Central memory CD8-positive, alpha-beta T cell (primary cell): ENCODE data around the gene SYNPO2.

Experiments
- ATAC-seq: fragments of 150-1000 bp; cut with Tn5 transposase; replicated peaks from 2 replicates; pipeline ENCODE4 v1.10.0; 2022; ENCODE audit warnings: mild to moderate bottlenecking, moderate FRiP score, moderate number of reproducible peaks; ENCODE audit not compliant: poor library complexity, severe bottlenecking; ENCODE audit errors: extremely low read depth
- DNase-seq, 2 donors: peaks; one replicate each; pipeline ENCODE4 v3.0.0; 2021; ENCODE audit warnings: low spot score in 2 of 2
- H3K27ac Mint-ChIP-seq: one replicate; pipeline ENCODE4 v1.8.0; 2022; ENCODE audit warnings: low read depth, mild to moderate bottlenecking, moderate library complexity, mixed read lengths
- H3K27me3 Mint-ChIP-seq: one replicate; pipeline ENCODE4 v1.8.0; 2022; ENCODE audit warnings: mixed read lengths
- H3K36me3 Mint-ChIP-seq: one replicate; pipeline ENCODE4 v1.8.0; 2022; ENCODE audit warnings: mild to moderate bottlenecking, moderate library complexity, mixed read lengths; ENCODE audit not compliant: insufficient read depth
- H3K4me1 Mint-ChIP-seq: one replicate; pipeline ENCODE4 v1.8.0; 2022; ENCODE audit warnings: mixed read lengths
- H3K4me3 Mint-ChIP-seq: one replicate; pipeline ENCODE4 v1.8.0; 2022; ENCODE audit warnings: mild to moderate bottlenecking, moderate library complexity, mixed read lengths
- H3K9me3 Mint-ChIP-seq: one replicate; pipeline ENCODE4 v1.8.0; 2022; ENCODE audit warnings: mixed read lengths

Gene SYNPO2

GRCh38 chr4:118888666-118889311 is at the start of gene SYNPO2:
Gene SYNPO2, plus strand, starts transcription at chr4:118888854. Its CDS starts 183 bp downstream, at chr4:118889037.
- ATAC-seq (peak; percentile 58), DNase-seq (no peak)
- Mint-ChIP-seq H3K9me3 (no peaks in the 10 kb centered on the region), H3K4me1 (peaks cover 16% of the 10 kb centered on the region), H3K27ac (no peak within 1 kb of the TSS), H3K27me3 (peaks cover 60% of the 10 kb centered on the region), H3K4me3 (peak within 1 kb of the TSS; percentile 71), H3K36me3 (peaks cover 2% of the 10 kb centered on the region)

GRCh38 chr4:118839221-118839927 is 49.3 kb upstream of the SYNPO2 start:
- H3K36me3 Mint-ChIP-seq, result peaks cover 8% of the 10 kb centered on the region
- no peak overlapping the region for H3K27ac Mint-ChIP-seq
- H3K9me3 Mint-ChIP-seq, result no peaks in the 10 kb centered on the region
- no peak for DNase-seq
- peaks cover 14% of the 10 kb centered on the region for H3K4me1 Mint-ChIP-seq
- no peaks in the 10 kb centered on the region for H3K27me3 Mint-ChIP-seq
- ATAC-seq, result no peak
- no peak overlapping the region for H3K4me3 Mint-ChIP-seq

GRCh38 chr4:118842055-118842454 is 46.6 kb upstream of the SYNPO2 start:
- no peak for DNase-seq
- H3K36me3 Mint-ChIP-seq, result peaks cover 2% of the 10 kb centered on the region
- no peak for ATAC-seq
- no peak overlapping the region for H3K27ac Mint-ChIP-seq
- no peak overlapping the region for H3K4me3 Mint-ChIP-seq
- H3K9me3 Mint-ChIP-seq, result no peaks in the 10 kb centered on the region
- H3K4me1 Mint-ChIP-seq, result no peaks in the 10 kb centered on the region
- H3K27me3 Mint-ChIP-seq, result no peaks in the 10 kb centered on the region

- peaks cover 9% of the 10 kb centered on the region for H3K27me3 Mint-ChIP-seq
- no peak overlapping the region for H3K4me3 Mint-ChIP-seq
- H3K27ac Mint-ChIP-seq, result no peak overlapping the region
- H3K9me3 Mint-ChIP-seq, result no peaks in the 10 kb centered on the region
- H3K36me3 Mint-ChIP-seq, result peaks cover 2% of the 10 kb centered on the region
- DNase-seq (no peak), ATAC-seq (no peak)
- H3K4me1 Mint-ChIP-seq, result no peaks in the 10 kb centered on the region
Measured at GRCh38 chr4:118843237-118843636, 45.4 kb upstream of the SYNPO2 start.

GRCh38 chr4:118845552-118846050 is 43.1 kb upstream of the SYNPO2 start:
- no peak for DNase-seq
- Mint-ChIP-seq H3K9me3 (no peaks in the 10 kb centered on the region), H3K27ac (no peak overlapping the region), H3K27me3 (peaks cover 10% of the 10 kb centered on the region), H3K36me3 (peaks cover 5% of the 10 kb centered on the region), H3K4me1 (peaks cover 9% of the 10 kb centered on the region), H3K4me3 (no peak overlapping the region)
- no peak for ATAC-seq

GRCh38 chr4:118846979-118847378 is 41.7 kb upstream of the SYNPO2 start:
- Mint-ChIP-seq H3K4me3 (no peak overlapping the region), H3K36me3 (peaks cover 6% of the 10 kb centered on the region), H3K27ac (peak overlapping the region; percentile 37), H3K9me3 (no peaks in the 10 kb centered on the region), H3K4me1 (peaks cover 12% of the 10 kb centered on the region), H3K27me3 (peaks cover 10% of the 10 kb centered on the region)
- ATAC-seq (no peak), DNase-seq (no peak)

GRCh38 chr4:118848242-118848641 is 40.4 kb upstream of the SYNPO2 start:
- peaks cover 6% of the 10 kb centered on the region for H3K36me3 Mint-ChIP-seq
- peaks cover 10% of the 10 kb centered on the region for H3K27me3 Mint-ChIP-seq
- no peak overlapping the region for H3K27ac Mint-ChIP-seq

GRCh38 chr4:118848901-118849300 is 39.8 kb upstream of the SYNPO2 start:
- H3K27ac Mint-ChIP-seq, result no peak overlapping the region

More at GRCh38 chr4:118848242-118848641, 40.4 kb upstream of the SYNPO2 start:
- DNase-seq (no peak), ATAC-seq (no peak)
- Mint-ChIP-seq H3K9me3 (no peaks in the 10 kb centered on the region), H3K4me1 (peaks cover 12% of the 10 kb centered on the region), H3K4me3 (no peak overlapping the region)

GRCh38 chr4:118849867-118850487 is 38.7 kb upstream of the SYNPO2 start:
- Mint-ChIP-seq H3K4me3 (peak overlapping the region; percentile 85), H3K4me1 (peaks cover 12% of the 10 kb centered on the region), H3K36me3 (peaks cover 6% of the 10 kb centered on the region), H3K27ac (peak overlapping the region; percentile 93), H3K9me3 (no peaks in the 10 kb centered on the region), H3K27me3 (peaks cover 10% of the 10 kb centered on the region)
- DNase-seq, result no peak
- ATAC-seq, result no peak

More at GRCh38 chr4:118848901-118849300, 39.8 kb upstream of the SYNPO2 start:
- Mint-ChIP-seq H3K4me3 (no peak overlapping the region), H3K27me3 (peaks cover 10% of the 10 kb centered on the region), H3K36me3 (peaks cover 6% of the 10 kb centered on the region), H3K9me3 (no peaks in the 10 kb centered on the region), H3K4me1 (peaks cover 12% of the 10 kb centered on the region)
- no peak for DNase-seq
- no peak for ATAC-seq

GRCh38 chr4:118850488-118851173 is 38.0 kb upstream of the SYNPO2 start:
- Mint-ChIP-seq H3K36me3 (peaks cover 6% of the 10 kb centered on the region), H3K27me3 (peaks cover 10% of the 10 kb centered on the region), H3K4me1 (peaks cover 12% of the 10 kb centered on the region), H3K4me3 (peak overlapping the region; percentile 85), H3K27ac (peak overlapping the region; percentile 93), H3K9me3 (no peaks in the 10 kb centered on the region)
- ATAC-seq (peak; percentile 90), DNase-seq (no peak)

- Mint-ChIP-seq H3K9me3 (no peaks in the 10 kb centered on the region), H3K27me3 (no peaks in the 10 kb centered on the region), H3K4me3 (no peak overlapping the region), H3K4me1 (no peaks in the 10 kb centered on the region), H3K27ac (no peak overlapping the region), H3K36me3 (no peaks in the 10 kb centered on the region)
- ATAC-seq (no peak), DNase-seq (no peak)
Measured at GRCh38 chr4:118857760-118858159, 30.9 kb upstream of the SYNPO2 start.

- Mint-ChIP-seq H3K27ac (no peak overlapping the region), H3K27me3 (no peaks in the 10 kb centered on the region), H3K9me3 (no peaks in the 10 kb centered on the region), H3K4me1 (no peaks in the 10 kb centered on the region), H3K36me3 (no peaks in the 10 kb centered on the region), H3K4me3 (no peak overlapping the region)
- no peak for DNase-seq
- ATAC-seq, result no peak
Measured at GRCh38 chr4:118858779-118859178, 29.9 kb upstream of the SYNPO2 start.
